GM10266 (cell line): ENCODE measurements around the gene PRSS50.

Experiments used
- DNase-seq: peaks from one replicate; pipeline ENCODE4 v3.0.0; 2012; ENCODE audit errors: extremely low spot score
- TF ChIP-seq, protein P1 (sequence below): IDR thresholded peaks from 2 replicates; pipeline ENCODE4 v1.5.1; 2012; ENCODE audit warnings: mild to moderate bottlenecking, low read depth; ENCODE audit not compliant: control insufficient read depth, insufficient read depth; ENCODE audit errors: missing control alignments

PRSS50 gene

DNA sequence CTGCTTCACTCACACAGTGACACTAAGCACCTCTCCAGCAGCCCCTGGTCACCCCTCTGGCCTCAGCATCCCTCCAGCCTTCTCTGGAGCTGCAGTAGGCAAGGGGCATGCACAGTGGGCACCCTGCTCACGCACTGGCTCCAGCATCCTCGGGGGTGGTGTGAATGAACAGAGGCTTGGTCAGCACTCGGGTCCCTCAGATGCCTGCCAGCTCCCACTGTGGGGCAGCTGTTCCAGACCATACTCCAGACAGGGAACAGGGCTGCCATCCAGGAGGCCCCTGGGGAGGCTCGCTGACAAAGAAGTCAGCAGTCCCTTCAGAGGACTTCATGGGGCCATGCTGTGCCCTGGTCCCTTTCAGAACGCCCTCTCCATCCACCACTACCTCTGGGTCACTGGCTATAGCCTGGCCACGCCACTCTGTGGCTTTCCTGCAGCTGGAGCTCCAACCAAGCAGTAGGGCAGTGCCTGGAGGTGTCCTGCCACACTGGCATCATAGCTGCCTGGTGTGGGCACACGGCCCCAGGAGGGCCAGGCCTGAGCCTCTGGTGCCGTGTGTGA, 50.5 kb downstream of the PRSS50 start:
- TF ChIP-seq, protein P1, sequence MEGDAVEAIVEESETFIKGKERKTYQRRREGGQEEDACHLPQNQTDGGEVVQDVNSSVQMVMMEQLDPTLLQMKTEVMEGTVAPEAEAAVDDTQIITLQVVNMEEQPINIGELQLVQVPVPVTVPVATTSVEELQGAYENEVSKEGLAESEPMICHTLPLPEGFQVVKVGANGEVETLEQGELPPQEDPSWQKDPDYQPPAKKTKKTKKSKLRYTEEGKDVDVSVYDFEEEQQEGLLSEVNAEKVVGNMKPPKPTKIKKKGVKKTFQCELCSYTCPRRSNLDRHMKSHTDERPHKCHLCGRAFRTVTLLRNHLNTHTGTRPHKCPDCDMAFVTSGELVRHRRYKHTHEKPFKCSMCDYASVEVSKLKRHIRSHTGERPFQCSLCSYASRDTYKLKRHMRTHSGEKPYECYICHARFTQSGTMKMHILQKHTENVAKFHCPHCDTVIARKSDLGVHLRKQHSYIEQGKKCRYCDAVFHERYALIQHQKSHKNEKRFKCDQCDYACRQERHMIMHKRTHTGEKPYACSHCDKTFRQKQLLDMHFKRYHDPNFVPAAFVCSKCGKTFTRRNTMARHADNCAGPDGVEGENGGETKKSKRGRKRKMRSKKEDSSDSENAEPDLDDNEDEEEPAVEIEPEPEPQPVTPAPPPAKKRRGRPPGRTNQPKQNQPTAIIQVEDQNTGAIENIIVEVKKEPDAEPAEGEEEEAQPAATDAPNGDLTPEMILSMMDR = no peak
- no peak for DNase-seq

DNA sequence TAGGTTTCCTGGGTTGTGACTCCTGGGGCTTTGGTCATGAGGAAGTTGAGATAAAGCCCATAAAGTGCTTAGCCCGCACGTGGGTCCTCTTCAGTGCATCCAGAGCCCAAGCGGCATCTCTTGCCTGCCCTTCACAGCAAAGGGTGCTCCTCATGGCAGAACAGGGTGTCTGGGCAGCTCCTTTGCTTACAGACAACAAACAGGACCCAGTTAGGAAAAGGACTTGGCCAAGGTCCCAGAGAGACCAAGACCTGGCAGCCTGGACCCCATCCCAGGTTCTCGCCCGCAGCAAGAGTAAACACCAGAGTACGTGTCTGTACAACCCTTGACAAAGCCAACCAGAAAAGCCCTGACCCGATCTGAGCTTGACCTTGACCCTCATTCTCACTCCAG, 51.2 kb downstream of the PRSS50 start:
- DNase-seq = no peak
- TF ChIP-seq, protein P1 = no peak

DNA sequence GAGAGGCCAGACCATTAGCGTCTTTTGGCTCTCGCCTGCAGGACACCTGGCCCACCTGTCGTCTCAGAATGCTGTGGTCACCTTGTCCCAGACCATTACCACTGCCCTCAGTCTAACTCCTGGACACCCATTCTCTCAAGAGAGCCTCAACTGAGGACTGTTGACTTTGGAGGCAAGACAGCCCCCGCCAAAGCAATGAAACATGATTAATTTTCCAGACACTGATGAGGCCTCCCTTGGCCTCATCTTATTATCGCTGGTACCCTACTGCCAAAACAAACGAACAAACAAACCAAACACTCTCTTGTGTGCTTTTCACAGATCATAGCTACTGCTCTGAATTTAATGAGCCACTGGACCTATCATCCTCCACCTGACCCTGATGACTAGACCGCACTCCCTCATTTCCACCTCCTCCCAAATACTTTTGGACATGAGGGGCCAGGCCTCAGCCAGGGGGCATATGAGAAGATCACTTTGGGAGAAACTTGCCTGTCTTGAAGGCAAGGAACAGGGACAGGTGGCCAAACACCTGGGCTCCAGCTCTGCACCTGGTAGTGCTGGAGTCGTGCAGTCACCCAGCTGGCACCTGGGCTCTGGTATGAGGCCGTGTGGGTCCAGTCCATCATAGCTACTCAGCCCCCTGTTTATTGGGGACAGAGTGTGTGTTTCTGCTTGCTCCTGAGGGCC, 51.8 kb downstream of the PRSS50 start:
- DNase-seq = no peak
- TF ChIP-seq, protein P1 = no peak

DNA sequence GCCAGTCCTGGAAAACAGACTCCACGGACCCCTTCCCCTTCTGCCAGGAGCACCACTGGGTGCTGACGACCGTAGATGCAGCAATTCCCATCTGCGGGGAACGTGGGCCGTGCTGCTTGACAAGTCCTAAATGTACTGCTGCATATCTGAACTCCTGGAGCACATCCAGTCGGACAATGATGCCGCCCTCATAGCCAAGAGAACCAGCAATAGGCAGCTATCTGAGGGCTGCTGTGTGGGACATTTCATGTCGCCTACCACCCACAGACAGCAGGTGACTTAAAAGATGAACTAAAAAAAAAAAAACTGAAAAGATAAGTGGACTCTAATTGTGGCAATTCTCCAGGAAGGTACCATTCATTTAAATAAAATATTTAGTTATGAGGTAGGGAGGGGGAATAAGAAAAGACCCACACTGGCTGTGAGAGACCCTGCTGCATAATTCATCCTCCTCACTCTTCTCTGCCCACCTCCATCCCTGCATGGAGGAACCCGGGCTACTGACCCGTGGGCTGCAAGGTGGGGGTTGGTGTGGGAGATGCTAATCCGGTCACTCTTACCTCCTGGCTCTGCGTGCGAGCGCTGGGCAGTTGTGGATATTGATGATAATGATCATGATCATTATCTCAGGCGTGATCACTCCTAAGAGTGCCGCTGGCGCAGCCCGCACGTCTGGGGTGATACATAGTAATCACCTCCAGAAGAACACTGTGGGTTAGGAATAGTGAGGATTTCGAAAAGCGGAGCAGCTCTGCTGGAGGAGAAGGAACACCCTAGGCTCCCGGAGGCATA, 52.5 kb downstream of the PRSS50 start:
- DNase-seq = no peak
- TF ChIP-seq, protein P1 = no peak

DNA sequence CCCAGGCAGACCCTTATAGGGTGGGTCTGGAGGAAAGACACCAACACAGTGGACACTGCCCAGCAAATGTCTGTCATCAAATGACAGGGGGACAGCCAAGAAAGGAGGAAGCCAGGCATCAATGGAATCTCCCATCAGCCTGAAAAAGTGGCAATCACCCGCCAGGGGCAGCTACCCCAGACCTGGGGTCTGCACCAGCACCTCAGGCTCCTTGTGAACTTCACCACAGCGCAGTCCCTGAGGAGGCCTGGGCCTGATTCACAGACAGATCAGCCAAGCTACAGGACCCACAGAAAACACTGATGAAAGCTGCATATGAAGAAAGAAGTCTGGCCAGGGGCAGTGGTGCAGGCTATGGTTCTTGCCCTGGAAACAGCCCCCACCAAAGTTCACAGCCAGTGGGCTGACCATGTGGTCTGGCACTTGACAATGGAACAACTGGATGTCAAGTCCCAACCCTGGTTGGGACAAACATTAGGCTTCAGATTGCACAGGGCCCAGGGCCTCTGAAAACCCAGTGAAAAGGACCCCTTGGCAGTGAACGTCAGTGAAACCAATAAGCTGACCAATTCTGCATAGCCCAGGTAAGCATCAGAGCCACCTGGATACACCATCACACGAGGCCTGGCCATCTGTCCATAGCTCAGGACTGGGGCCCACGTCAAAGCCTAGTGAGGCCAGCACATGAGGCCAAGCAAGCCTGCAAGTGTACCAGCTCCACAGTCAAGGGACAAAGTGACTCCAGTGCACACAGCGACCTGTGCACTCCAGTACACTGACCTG, 53.3 kb downstream of the PRSS50 start:
- DNase-seq = no peak
- TF ChIP-seq, protein P1 = no peak

DNA sequence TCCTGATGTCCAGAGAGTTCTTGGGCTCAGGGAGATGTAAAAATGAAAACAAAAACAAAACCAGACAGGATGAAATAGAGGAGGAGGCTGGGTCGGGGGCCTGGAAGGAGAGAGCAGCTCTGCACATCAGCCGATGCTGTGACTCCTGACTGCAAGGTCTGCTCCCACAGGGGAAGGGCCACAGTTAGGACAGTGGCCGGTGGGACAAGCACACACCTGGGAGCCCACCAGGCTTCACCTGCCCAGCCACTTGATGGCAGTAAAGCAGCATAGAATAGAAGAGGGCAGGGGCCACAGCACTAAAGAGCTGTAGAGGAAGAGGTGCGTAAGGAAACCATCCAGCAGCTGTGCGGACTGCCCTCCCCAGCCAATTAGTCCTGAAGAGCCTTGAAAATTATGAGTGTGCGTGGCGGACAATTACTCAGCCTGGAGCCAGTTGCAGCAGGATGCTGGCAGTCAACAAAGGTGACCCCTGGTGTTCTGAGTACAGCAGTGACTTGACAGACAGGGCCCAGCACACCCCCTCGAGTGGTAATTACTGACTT, 54.0 kb downstream of the PRSS50 start:
- TF ChIP-seq, protein P1 = no peak
- no peak for DNase-seq
